ENCODE data around the gene NEK6.

DNA sequence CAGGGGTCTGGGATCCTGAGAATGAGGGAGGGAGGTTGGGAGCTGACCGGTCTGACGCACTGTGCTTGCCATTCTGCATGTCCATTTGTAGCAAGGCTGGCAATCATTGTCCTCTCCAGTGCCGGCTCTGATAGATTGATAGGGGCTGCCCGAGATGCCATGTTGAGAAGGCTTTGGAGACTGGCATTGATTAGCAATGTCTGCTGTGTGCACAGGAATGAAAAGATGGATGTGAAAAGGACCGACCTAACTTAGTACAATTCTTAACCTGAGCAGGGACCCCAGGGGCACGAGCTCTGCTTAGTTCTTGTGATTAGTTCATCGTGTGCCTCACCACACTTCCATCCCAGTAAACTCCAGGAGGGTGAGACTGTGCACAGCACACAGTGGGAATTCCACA is 17.0 kb downstream of the NEK6 start:
- TF ChIP-seq, protein P1, sequence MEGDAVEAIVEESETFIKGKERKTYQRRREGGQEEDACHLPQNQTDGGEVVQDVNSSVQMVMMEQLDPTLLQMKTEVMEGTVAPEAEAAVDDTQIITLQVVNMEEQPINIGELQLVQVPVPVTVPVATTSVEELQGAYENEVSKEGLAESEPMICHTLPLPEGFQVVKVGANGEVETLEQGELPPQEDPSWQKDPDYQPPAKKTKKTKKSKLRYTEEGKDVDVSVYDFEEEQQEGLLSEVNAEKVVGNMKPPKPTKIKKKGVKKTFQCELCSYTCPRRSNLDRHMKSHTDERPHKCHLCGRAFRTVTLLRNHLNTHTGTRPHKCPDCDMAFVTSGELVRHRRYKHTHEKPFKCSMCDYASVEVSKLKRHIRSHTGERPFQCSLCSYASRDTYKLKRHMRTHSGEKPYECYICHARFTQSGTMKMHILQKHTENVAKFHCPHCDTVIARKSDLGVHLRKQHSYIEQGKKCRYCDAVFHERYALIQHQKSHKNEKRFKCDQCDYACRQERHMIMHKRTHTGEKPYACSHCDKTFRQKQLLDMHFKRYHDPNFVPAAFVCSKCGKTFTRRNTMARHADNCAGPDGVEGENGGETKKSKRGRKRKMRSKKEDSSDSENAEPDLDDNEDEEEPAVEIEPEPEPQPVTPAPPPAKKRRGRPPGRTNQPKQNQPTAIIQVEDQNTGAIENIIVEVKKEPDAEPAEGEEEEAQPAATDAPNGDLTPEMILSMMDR (conservative IDR thresholded peaks at IDR 0.05), result no peak
- no peak for TF ChIP-seq EZH2 (IDR thresholded peaks at IDR 0.05; ENCODE audit: low read depth)

Measured in PC-9 (cell line).